ENCODE data around the gene ENTHD1. TPM values are rescaled to one million over a fixed set of nuclear protein-coding genes. Genes with fewer than 3 reads are reported as not detected.

ENTHD1 gene
- total and polyA plus RNA-seq, 2 experiments from 2014 or later, result not detected

GRCh38 chr22:39939830-39940229, 46.3 kb upstream of the ENTHD1 start:
- Histone ChIP-seq H3K27me3 (no peaks in the 10 kb centered on the region), H3K9me3 (ENCODE audit: low read depth) (no peaks in the 10 kb centered on the region), H3K4me1 (ENCODE audit: low read depth) (no peaks in the 10 kb centered on the region), H3K36me3 (no peaks in the 10 kb centered on the region), H3K27ac (no peak overlapping the region), H3K4me3 (no peak overlapping the region)
- TF ChIP-seq CTCF (IDR thresholded peaks at IDR 0.05; ENCODE audit: low read depth, low read length), result no peak
- no peak for DNase-seq (ENCODE audit: low read depth in 1 of 2, low spot score in 1 of 2)

- no peak for TF ChIP-seq CTCF (IDR thresholded peaks at IDR 0.05; ENCODE audit: low read depth, low read length)
- Histone ChIP-seq H3K4me1 (ENCODE audit: low read depth) (no peaks in the 10 kb centered on the region), H3K27me3 (no peaks in the 10 kb centered on the region), H3K27ac (no peak overlapping the region), H3K36me3 (no peaks in the 10 kb centered on the region), H3K9me3 (ENCODE audit: low read depth) (no peaks in the 10 kb centered on the region), H3K4me3 (no peak overlapping the region)
- DNase-seq (ENCODE audit: low read depth in 1 of 2, low spot score in 1 of 2), result no peak
These were observed 45.0 kb upstream of the ENTHD1 start for GRCh38 chr22:39938509-39939111.

- Histone ChIP-seq H3K27ac (no peak overlapping the region), H3K27me3 (no peaks in the 10 kb centered on the region), H3K36me3 (no peaks in the 10 kb centered on the region), H3K4me3 (no peak overlapping the region), H3K9me3 (ENCODE audit: low read depth) (no peaks in the 10 kb centered on the region), H3K4me1 (ENCODE audit: low read depth) (no peaks in the 10 kb centered on the region)
- TF ChIP-seq CTCF (IDR thresholded peaks at IDR 0.05; ENCODE audit: low read depth, low read length), result no peak
- DNase-seq (ENCODE audit: low read depth in 1 of 2, low spot score in 1 of 2), result no peak
These were observed 44.3 kb upstream of the ENTHD1 start for GRCh38 chr22:39937906-39938305.

- Histone ChIP-seq H3K36me3 (no peaks in the 10 kb centered on the region), H3K9me3 (ENCODE audit: low read depth) (no peaks in the 10 kb centered on the region), H3K27me3 (no peaks in the 10 kb centered on the region), H3K27ac (no peak overlapping the region), H3K4me1 (ENCODE audit: low read depth) (no peaks in the 10 kb centered on the region), H3K4me3 (no peak overlapping the region)
- no peak for TF ChIP-seq CTCF (IDR thresholded peaks at IDR 0.05; ENCODE audit: low read depth, low read length)
- no peak for DNase-seq (ENCODE audit: low read depth in 1 of 2, low spot score in 1 of 2)
These were observed 43.1 kb upstream of the ENTHD1 start for GRCh38 chr22:39936523-39937145.

GRCh38 chr22:39935612-39936011, 42.1 kb upstream of the ENTHD1 start:
- Histone ChIP-seq H3K36me3 (no peaks in the 10 kb centered on the region), H3K9me3 (ENCODE audit: low read depth) (no peaks in the 10 kb centered on the region), H3K4me1 (ENCODE audit: low read depth) (no peaks in the 10 kb centered on the region), H3K4me3 (no peak overlapping the region), H3K27me3 (no peaks in the 10 kb centered on the region), H3K27ac (no peak overlapping the region)
- DNase-seq (ENCODE audit: low read depth in 1 of 2, low spot score in 1 of 2), result no peak
- no peak for TF ChIP-seq CTCF (IDR thresholded peaks at IDR 0.05; ENCODE audit: low read depth, low read length)

Data from cardiac muscle cell (in vitro differentiated cells and primary cell).